Stimulated activated CD4-positive, alpha-beta T cell treated with anti-CD3 and anti-CD28 coated beads, Interleukin-4, amount 100 ng/mL, for 48 hours (primary cell): ENCODE measurements around the gene C10orf71.

Experiments used
- DNase-seq, 2 donors: peaks; one replicate each; pipeline ENCODE4 v3.0.0-alpha.2; 2020; ENCODE audit warnings: low read depth in 2 of 2

Gene C10orf71

DNA sequence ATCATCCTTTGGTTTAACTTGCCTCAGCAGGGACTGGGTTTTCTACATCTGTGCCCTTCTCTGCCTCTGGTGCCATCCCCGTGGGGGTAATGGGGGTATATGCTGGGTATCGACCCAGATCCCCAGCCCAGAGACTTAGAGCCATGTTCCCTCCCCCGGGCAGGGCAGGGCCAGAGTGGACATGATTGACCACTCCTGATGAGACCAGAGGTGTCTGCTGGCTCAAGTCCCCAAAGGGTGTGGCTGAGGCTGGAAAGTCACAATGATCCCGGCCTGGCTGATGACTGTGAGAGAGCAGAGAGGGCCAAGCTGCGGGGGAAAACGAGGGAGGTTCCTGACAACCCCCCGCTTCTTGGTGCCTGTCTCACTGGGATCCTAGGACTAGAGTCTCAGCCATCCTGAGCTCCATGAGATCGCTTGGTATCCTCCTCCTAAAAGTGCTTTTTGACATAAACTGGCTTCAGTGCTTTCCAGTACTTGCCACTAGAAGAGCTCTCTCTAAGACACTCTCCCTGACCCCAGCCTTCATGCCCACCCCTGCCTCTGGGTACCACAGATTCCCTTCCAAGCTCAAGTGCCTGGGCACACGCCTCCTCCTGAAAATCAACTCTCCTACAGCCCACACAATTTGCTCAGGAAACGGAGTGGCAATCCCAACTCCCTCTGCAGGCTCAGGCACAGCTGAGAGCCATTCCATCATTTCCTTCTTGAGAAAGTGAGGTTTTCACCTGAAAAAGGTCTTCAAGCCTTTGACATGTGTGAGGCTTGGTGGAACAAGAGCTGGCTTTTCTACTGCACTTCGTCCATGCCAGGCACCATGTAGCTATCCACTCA, 63.0 kb downstream of the C10orf71 start:
- no peak for DNase-seq

DNA sequence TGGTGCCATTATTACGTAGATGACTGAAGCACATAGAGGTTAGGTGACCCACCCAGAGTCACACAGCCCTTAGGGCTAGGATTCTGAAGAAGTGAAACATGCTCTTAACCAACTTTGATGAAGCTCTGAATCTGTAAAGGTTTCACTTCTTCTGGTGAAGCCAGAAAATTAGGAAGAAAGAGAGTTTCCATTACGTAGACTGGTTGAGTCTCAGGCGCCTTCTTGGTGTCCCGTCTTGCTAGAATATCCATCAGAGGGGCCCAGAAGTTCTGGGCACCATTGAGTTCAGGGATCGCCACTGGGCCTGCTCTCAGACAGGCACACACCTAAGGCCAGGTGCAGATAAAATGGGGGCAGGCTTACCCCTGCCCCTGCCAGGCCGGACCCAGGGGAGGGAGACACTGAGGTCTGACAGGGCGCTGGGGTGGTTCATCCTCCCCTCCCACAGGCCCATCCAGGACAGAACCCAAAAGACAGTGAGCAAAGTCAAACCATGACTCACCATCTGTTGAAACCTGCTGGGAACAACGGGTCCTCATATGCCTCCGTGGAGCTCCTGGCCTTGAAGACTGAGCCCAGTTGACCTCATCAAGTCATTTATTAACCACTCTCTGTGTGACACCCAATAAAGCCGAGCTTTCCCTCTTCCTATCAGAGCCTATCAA, 63.8 kb downstream of the C10orf71 start:
- no peak for DNase-seq

GRCh38 chr10:49363309-49364031, 64.5 kb downstream of the C10orf71 start:
- DNase-seq: no peak

- no peak for DNase-seq
These were observed 65.1 kb downstream of the C10orf71 start for GRCh38 chr10:49364051-49364450.

- no peak for DNase-seq
These were observed 65.8 kb downstream of the C10orf71 start for GRCh38 chr10:49364747-49365146.

DNA sequence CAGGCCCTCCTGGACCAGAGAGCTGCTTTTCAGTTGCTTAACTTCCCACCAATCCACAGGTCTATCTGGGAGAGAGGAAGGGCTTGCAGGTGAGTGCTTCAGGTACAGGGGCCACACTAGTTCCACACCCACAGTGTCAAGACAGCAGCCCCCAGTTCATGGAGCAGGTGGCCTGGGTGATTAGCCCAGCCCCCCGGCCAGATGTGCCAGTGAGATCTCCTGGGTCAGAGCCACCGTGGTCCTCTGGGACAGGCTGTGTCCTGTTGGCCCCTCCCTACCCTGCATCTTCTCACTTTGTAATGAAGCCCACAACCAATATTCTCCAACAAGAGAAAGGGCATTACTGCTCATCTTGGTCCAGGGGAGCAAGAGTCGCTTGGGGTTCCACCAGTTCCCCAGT, 66.3 kb downstream of the C10orf71 start:
- no peak for DNase-seq

GRCh38 chr10:49365675-49366415, 66.9 kb downstream of the C10orf71 start:
- DNase-seq: no peak

DNA sequence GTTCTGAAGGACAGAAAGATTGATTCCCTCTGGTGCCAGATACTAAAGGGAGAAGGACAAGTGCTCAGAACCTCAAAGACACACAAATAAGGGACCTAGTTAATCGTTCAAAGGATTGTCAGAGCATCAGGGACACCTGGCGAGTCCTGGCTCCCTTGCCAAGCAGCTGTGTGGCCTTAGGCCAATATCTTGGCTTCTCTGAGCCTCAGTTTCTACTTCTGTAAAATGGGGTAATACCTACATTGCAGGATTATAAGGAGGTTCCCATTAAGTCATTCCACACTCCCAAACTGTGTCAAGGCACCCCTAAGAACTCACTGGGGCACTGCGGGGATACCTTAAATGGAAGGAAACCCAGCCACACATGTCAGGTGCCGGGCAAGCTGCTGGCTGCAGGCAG, 67.5 kb downstream of the C10orf71 start:
- DNase-seq: no peak

DNA sequence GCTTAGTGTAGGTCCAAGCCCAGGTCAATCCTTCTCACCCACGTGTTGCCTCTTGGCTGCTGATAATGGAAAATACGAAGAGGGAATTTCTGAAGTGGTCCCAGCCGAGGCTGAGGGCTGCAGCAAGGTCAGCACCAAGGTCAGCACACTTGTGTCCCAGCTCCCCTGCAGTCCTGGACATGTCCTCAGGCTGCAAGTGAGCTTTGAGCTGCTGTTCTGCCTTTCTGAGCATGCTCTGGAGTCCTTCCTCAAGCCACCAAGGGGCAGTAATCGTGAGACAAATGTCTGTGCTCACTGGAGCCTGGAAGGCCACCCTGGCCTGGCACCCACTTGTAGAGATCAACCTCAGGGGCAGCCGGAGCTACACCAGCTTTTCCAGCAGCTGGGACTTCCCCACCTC, 68.6 kb downstream of the C10orf71 start:
- no peak for DNase-seq

GRCh38 chr10:49368256-49368655, 69.3 kb downstream of the C10orf71 start:
- no peak for DNase-seq

DNA sequence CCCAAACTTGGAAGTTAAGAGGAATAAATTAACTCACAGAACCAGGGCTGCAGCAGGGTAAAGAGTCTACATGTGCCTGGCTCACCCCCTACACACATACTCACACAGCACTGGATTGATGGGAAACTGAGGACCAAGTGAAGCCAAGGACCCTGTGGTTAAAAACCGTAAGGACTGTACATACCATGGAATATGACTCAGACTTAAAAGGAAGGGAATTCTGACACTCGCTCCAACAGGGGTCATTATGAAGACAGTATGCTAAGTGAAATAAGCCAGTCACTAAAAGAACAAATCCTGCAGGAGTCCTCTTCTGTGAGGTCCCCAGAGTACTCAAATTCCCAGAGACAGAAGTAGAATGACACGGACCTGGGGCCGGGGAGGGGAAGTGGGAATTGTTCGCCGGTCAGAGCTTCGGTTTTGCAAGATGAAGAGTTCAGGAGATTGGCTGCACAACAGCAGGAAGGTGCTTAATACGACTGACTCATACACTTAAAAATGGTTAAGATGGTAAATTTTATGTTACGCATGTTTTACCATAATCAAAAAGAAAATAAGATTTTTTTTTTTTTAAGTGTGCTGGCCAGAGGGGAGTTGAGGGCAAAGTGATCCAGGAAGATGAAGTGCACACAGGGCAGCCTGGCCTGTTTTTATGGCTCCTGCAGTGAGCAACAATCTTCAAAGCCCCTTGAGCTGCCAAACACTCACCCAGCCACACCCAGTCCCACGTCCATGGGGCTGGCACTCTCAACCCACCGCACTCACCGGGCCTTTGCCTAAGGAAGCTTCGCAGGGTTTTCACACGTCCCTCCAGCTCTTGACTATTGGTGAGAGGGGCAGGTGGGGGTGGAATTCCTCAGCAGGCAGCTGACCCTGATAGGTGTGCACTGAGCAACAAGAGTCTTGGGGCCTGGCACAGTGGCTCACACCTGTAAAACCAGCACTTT, 70.5 kb downstream of the C10orf71 start:
- DNase-seq: no peak

- no peak for DNase-seq
These were observed 71.5 kb downstream of the C10orf71 start for GRCh38 chr10:49370326-49371100.

DNA sequence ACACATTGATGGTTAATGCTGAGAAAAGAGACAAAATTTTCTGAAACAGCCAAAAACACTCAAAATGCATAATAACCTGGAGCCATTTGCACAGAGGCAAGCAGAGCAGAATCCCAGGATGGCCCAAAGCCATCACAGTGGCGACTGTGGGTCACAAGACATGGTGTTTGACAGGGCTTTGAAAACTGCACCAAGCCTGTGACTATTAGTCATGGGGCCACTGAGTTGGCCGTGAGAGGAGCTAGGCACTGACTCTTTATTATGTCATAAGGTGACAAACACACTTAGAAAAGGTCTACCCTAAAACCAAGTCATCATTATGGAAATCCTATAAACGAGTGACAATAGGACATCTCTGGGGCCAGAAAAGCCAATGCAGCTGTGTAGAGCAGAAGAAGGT, 73.0 kb downstream of the C10orf71 start:
- DNase-seq: no peak

GRCh38 chr10:49373361-49373760, 74.4 kb downstream of the C10orf71 start:
- no peak for DNase-seq

- DNase-seq: no peak
These were observed 75.8 kb downstream of the C10orf71 start for GRCh38 chr10:49374740-49375139.

- no peak for DNase-seq
These were observed 76.6 kb downstream of the C10orf71 start for GRCh38 chr10:49375611-49376010.
